Endothelial cell of umbilical vein (primary cell): Measurements from ENCODE around the gene ADGRD1.

Source experiments
- JUN ChIP-seq: IDR thresholded peaks from 2 replicates; pipeline ENCODE4 v1.6.1; 2011; ENCODE audit warnings: borderline replicate concordance, low read depth; ENCODE audit not compliant: insufficient read length, insufficient read depth
- TF ChIP-seq, protein P1 (sequence below), 2 donors: IDR thresholded peaks; 1 replicate in 1 of 2; 2 replicates in 1 of 2; pipeline ENCODE4 v1.5.1; 2011; ENCODE audit warnings: low read length in 2 of 2, mild to moderate bottlenecking in 2 of 2, moderate library complexity in 2 of 2, control low read depth in 1 of 2, inconsistent platforms in 1 of 2, low read depth in 1 of 2; ENCODE audit not compliant: insufficient read depth in 1 of 2; ENCODE audit errors: extremely low read depth in 1 of 2

DNA sequence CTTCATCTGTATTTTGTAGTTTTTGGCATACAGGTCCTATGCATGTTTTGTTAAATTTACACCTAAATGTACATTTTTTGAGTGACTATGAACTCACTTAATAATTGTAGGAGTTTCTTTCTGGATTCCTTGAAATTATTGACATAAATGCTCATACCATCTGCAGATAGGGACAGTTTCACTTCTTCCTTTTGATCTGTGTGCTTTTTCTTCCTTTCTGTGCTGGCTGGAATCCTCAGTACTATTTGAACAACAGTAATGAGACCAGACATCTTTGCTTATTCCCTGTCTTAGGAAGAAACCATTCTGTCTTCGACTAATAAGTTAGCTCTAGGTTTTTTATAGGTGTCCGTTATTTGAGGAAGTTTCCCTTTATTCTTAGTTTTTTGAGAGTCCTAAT lies 110.3 kb downstream of the ADGRD1 start:
- TF ChIP-seq, protein P1, sequence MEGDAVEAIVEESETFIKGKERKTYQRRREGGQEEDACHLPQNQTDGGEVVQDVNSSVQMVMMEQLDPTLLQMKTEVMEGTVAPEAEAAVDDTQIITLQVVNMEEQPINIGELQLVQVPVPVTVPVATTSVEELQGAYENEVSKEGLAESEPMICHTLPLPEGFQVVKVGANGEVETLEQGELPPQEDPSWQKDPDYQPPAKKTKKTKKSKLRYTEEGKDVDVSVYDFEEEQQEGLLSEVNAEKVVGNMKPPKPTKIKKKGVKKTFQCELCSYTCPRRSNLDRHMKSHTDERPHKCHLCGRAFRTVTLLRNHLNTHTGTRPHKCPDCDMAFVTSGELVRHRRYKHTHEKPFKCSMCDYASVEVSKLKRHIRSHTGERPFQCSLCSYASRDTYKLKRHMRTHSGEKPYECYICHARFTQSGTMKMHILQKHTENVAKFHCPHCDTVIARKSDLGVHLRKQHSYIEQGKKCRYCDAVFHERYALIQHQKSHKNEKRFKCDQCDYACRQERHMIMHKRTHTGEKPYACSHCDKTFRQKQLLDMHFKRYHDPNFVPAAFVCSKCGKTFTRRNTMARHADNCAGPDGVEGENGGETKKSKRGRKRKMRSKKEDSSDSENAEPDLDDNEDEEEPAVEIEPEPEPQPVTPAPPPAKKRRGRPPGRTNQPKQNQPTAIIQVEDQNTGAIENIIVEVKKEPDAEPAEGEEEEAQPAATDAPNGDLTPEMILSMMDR (IDR thresholded peaks at IDR 0.05; ENCODE audit: extremely low read depth in 1 of 2, insufficient read depth in 1 of 2, low read depth in 1 of 2, low read length in 2 of 2) = no peak
- no peak for TF ChIP-seq JUN
